Measurements from ENCODE around the gene USP24. TPM values are rescaled to one million over a fixed set of nuclear protein-coding genes. Genes with fewer than 3 reads are reported as not detected.
A peak's percentile ranks its signal among the peaks of the same experiment; 100 is the strongest.
"Not testable (repeated sequence)": the region's sequence is repeated elsewhere in the genome, so short reads cannot be mapped to it uniquely, and the experiment has no call there.

USP24 gene
- total RNA-seq, 1 experiment from 2014 or later, result 45.7 TPM

- no peaks in the 10 kb centered on the region for H3K27me3 Mint-ChIP-seq (ENCODE audit: insufficient read depth, unreplicated experiment)
- peaks cover 19% of the 10 kb centered on the region for H3K4me1 Mint-ChIP-seq (ENCODE audit: insufficient read depth, unreplicated experiment)
- ChIA-PET CTCF (interaction anchor here (1.2 kb wide), 2 partner anchors 60 to 75 kb away, joined by 3 to 4 read pairs; no protein-coding TSS in a partner anchor), POLR2A (interaction anchor here (0.8 to 1.0 kb wide), 2 partner anchors 12 to 74 kb away, joined by 3 to 4 read pairs; partner anchors contain the start of gene USP24)
- intact Hi-C loops (cut with micrococcal nuclease), result no loop called here
- H3K9me3 Mint-ChIP-seq (ENCODE audit: unreplicated experiment), result no peaks in the 10 kb centered on the region
- no peak overlapping the region for H3K27ac Mint-ChIP-seq (ENCODE audit: low read depth, unreplicated experiment)
- DNase-seq (ENCODE audit: unreplicated experiment), result no peak
- H3K36me3 Mint-ChIP-seq (ENCODE audit: insufficient read depth, unreplicated experiment), result peaks cover 21% of the 10 kb centered on the region
- no peak for TF ChIP-seq CTCF (IDR thresholded peaks at IDR 0.05; ENCODE audit: unreplicated experiment)
- BruUV-seq (replicated peaks), result no TSS peak
- no peak overlapping the region for H3K4me3 Mint-ChIP-seq (ENCODE audit: unreplicated experiment)
Observed at GRCh38 chr1:55203064-55203463, 12.1 kb downstream of the USP24 start.

GRCh38 chr1:55200667-55201066, 14.5 kb downstream of the USP24 start:
- ChIA-PET POLR2A (interaction anchor here (0.7 to 0.9 kb wide), 4 partner anchors 12 to 1393 kb away, joined by 3 to 4 read pairs (median 4); partner anchors contain the start of gene USP24), CTCF (interaction anchor here (0.7 to 0.9 kb wide), 3 partner anchors 76 to 95 kb away, joined by 3 to 4 read pairs (median 3); no protein-coding TSS in a partner anchor)
- Mint-ChIP-seq H3K27ac (ENCODE audit: low read depth, unreplicated experiment) (no peak overlapping the region), H3K36me3 (ENCODE audit: insufficient read depth, unreplicated experiment) (peaks cover 23% of the 10 kb centered on the region), H3K27me3 (ENCODE audit: insufficient read depth, unreplicated experiment) (no peaks in the 10 kb centered on the region), H3K9me3 (ENCODE audit: unreplicated experiment) (no peaks in the 10 kb centered on the region), H3K4me3 (ENCODE audit: unreplicated experiment) (no peak overlapping the region), H3K4me1 (ENCODE audit: insufficient read depth, unreplicated experiment) (peaks cover 32% of the 10 kb centered on the region)
- no peak for TF ChIP-seq CTCF (IDR thresholded peaks at IDR 0.05; ENCODE audit: unreplicated experiment)
- BruUV-seq (replicated peaks), result no TSS peak
- intact Hi-C loops (cut with micrococcal nuclease), result no loop called here
- DNase-seq (ENCODE audit: unreplicated experiment), result no peak

GRCh38 chr1:55199735-55200134, 15.4 kb downstream of the USP24 start:
- intact Hi-C loops (cut with micrococcal nuclease); H3K27me3 Mint-ChIP-seq (ENCODE audit: insufficient read depth, unreplicated experiment); H3K9me3 Mint-ChIP-seq (ENCODE audit: unreplicated experiment); DNase-seq (ENCODE audit: unreplicated experiment); H3K4me3 Mint-ChIP-seq (ENCODE audit: unreplicated experiment); BruUV-seq (replicated peaks): not testable (repeated sequence)
- peaks cover 24% of the 10 kb centered on the region for H3K36me3 Mint-ChIP-seq (ENCODE audit: insufficient read depth, unreplicated experiment)
- POLR2A ChIA-PET, result interaction anchor here (0.8 to 0.9 kb wide), 2 partner anchors 13 to 14 kb away, joined by 3 to 4 read pairs; no protein-coding TSS in a partner anchor
- peaks cover 41% of the 10 kb centered on the region for H3K4me1 Mint-ChIP-seq (ENCODE audit: insufficient read depth, unreplicated experiment)
- peak overlapping the region; percentile 2 for H3K27ac Mint-ChIP-seq (ENCODE audit: low read depth, unreplicated experiment)
- CTCF ChIA-PET, result interaction anchor here (0.8 kb wide), 1 partner anchor 77 kb away, joined by 4 read pairs; no protein-coding TSS in a partner anchor

- DNase-seq (ENCODE audit: unreplicated experiment), result no peak
- Mint-ChIP-seq H3K36me3 (ENCODE audit: insufficient read depth, unreplicated experiment) (peaks cover 29% of the 10 kb centered on the region), H3K4me3 (ENCODE audit: unreplicated experiment) (no peak overlapping the region), H3K4me1 (ENCODE audit: insufficient read depth, unreplicated experiment) (peaks cover 50% of the 10 kb centered on the region), H3K27ac (ENCODE audit: low read depth, unreplicated experiment) (no peak overlapping the region), H3K27me3 (ENCODE audit: insufficient read depth, unreplicated experiment) (no peaks in the 10 kb centered on the region), H3K9me3 (ENCODE audit: unreplicated experiment) (no peaks in the 10 kb centered on the region)
- intact Hi-C loops (cut with micrococcal nuclease), result no loop called here
- POLR2A ChIA-PET, result interaction anchor here (0.9 kb wide), 1 partner anchor 15 kb away, joined by 3 read pairs; no protein-coding TSS in a partner anchor
- no TSS peak for BruUV-seq (replicated peaks)
- CTCF ChIA-PET, result interaction anchor here (0.5 to 1.3 kb wide), 4 partner anchors 21 to 838 kb away, joined by 3 to 4 read pairs (median 3); no protein-coding TSS in a partner anchor
- no peak for TF ChIP-seq CTCF (IDR thresholded peaks at IDR 0.05; ENCODE audit: unreplicated experiment)
Observed at GRCh38 chr1:55198044-55198443, 17.1 kb downstream of the USP24 start.
